ENCODE results near the gene RND3.

RND3 gene

DNA sequence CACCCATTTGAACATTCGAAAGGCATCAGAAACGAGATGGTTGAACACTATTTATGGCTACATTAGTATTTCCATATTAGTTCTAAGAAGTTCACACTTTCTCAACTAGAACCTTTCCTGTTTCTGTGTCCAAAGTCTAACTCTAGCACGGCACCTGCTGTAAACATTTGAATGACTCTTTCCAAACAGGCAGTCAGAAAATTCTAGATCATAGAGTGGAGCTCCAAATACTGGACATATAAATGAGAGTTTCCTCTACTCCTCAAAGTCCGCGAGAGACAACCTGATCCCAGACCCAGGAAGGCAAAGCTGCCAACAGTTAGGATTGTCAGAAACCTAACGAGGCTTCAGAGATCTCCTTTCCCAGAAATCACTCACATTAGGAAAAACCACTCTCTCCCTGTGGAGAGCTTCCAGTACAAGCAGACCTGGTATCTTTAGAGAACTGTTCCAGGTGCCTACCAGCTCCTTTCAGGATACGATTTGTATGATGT, 10.6 kb downstream of the RND3 start:
- Histone ChIP-seq H3K18ac (ENCODE audit: low read length) (no peak overlapping the region), H4K5ac (ENCODE audit: low read length) (no peak overlapping the region), H3K56ac (ENCODE audit: low read length) (no peak overlapping the region), H3K23ac (ENCODE audit: low read length) (no peak overlapping the region), H3K4me1 (ENCODE audit: control insufficient read depth, low read depth, low read length) (no peaks in the 10 kb centered on the region), H3K79me1 (ENCODE audit: low read length) (peaks cover 4% of the 10 kb centered on the region), H3K4me2 (ENCODE audit: low read length) (no peak overlapping the region), H3K27ac (ENCODE audit: low read depth, low read length) (no peak overlapping the region), H3K9ac (ENCODE audit: low read length) (no peak overlapping the region), H3K4ac (ENCODE audit: low read depth, low read length) (no peak overlapping the region), H3K79me2 (ENCODE audit: control insufficient read depth, insufficient read depth, low read length) (peaks cover 56% of the 10 kb centered on the region), H2BK5ac (ENCODE audit: low read length) (no peak overlapping the region), H3K27me3 (ENCODE audit: insufficient read depth, low read length, poor library complexity) (no peaks in the 10 kb centered on the region), H3K4me3 (ENCODE audit: low read length) (no peak overlapping the region), H2AK5ac (ENCODE audit: low read length) (no peak overlapping the region), H2BK15ac (replicated peaks; ENCODE audit: low read depth) (no peak overlapping the region), H4K8ac (ENCODE audit: low read depth, low read length) (no peak overlapping the region), H2BK120ac (ENCODE audit: low read depth, low read length) (no peak overlapping the region), H3K36me3 (ENCODE audit: control insufficient read depth, insufficient read depth, low read length) (no peaks in the 10 kb centered on the region)
- no CpG with 5 or more reads among the region's 7 CpGs for WGBS (ENCODE audit: extremely low coverage, insufficient coverage, low lambda C conversion rate)
- DNase-seq, result no peak

GRCh38 chr2:150476286-150476685, 11.2 kb downstream of the RND3 start:
- no CpG with 5 or more reads among the region's 4 CpGs for WGBS (ENCODE audit: extremely low coverage, insufficient coverage, low lambda C conversion rate)
- Histone ChIP-seq H3K56ac (ENCODE audit: low read length) (no peak overlapping the region), H2BK15ac (replicated peaks; ENCODE audit: low read depth) (no peak overlapping the region), H3K23ac (ENCODE audit: low read length) (no peak overlapping the region), H3K27me3 (ENCODE audit: insufficient read depth, low read length, poor library complexity) (no peaks in the 10 kb centered on the region), H2AK5ac (ENCODE audit: low read length) (no peak overlapping the region), H3K27ac (ENCODE audit: low read depth, low read length) (no peak overlapping the region), H3K9ac (ENCODE audit: low read length) (no peak overlapping the region), H3K4me1 (ENCODE audit: control insufficient read depth, low read depth, low read length) (no peaks in the 10 kb centered on the region), H3K18ac (ENCODE audit: low read length) (no peak overlapping the region), H2BK5ac (ENCODE audit: low read length) (no peak overlapping the region), H3K79me1 (ENCODE audit: low read length) (peaks cover 4% of the 10 kb centered on the region), H3K4me3 (ENCODE audit: low read length) (no peak overlapping the region), H3K4ac (ENCODE audit: low read depth, low read length) (no peak overlapping the region), H3K79me2 (ENCODE audit: control insufficient read depth, insufficient read depth, low read length) (peaks cover 53% of the 10 kb centered on the region), H2BK120ac (ENCODE audit: low read depth, low read length) (no peak overlapping the region), H3K4me2 (ENCODE audit: low read length) (no peak overlapping the region), H4K5ac (ENCODE audit: low read length) (no peak overlapping the region), H3K36me3 (ENCODE audit: control insufficient read depth, insufficient read depth, low read length) (no peaks in the 10 kb centered on the region), H4K8ac (ENCODE audit: low read depth, low read length) (no peak overlapping the region)
- no peak for DNase-seq

DNA sequence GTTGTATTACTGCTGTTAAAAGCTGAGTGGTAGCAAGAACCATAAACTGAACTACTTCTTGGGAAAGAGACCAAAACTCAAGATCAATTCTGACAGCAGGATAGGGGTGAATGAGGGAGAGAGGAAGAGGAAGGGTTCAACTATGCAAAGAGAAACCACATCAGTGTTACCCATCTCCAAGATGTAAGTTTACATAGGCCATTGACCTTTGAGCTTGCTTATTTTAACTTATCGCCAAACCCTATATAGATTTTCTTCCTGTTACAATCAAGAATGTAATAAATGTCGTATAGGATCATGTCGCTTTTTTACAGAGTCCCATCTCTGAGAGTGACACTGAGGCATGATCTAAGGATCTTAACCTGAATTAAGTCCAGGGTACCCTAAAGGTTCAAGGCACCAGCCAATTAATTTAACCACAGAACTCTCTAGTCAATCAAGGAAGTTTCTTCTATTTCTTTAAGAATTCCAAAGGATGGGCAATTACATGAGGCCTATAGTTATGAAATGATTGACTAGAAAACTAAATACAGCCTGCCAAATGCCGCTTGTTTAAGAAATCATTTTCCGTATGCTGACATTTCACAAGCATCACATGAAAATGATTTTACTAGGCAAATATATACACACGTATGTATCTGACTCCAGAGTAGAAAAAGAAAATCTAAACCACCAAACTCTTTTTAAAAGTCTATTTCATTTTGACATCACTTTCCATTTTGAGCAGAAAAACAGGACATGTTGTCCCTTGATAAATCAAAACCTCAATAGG, 11.8 kb downstream of the RND3 start:
- no peak overlapping the region for H3K9ac ChIP-seq (ENCODE audit: low read length)
- WGBS (ENCODE audit: extremely low coverage, insufficient coverage, low lambda C conversion rate), result no CpG with 5 or more reads among the region's 6 CpGs
- no peaks in the 10 kb centered on the region for H3K36me3 ChIP-seq (ENCODE audit: control insufficient read depth, insufficient read depth, low read length)
- no peak overlapping the region for H3K4me2 ChIP-seq (ENCODE audit: low read length)
- no peak overlapping the region for H3K4me3 ChIP-seq (ENCODE audit: low read length)
- H2AK5ac ChIP-seq (ENCODE audit: low read length), result no peak overlapping the region
- no peak overlapping the region for H3K23ac ChIP-seq (ENCODE audit: low read length)
- no peak overlapping the region for H4K8ac ChIP-seq (ENCODE audit: low read depth, low read length)
- H3K79me2 ChIP-seq (ENCODE audit: control insufficient read depth, insufficient read depth, low read length), result peaks cover 48% of the 10 kb centered on the region
- peaks cover 4% of the 10 kb centered on the region for H3K79me1 ChIP-seq (ENCODE audit: low read length)
- DNase-seq, result no peak
- no peak overlapping the region for H2BK5ac ChIP-seq (ENCODE audit: low read length)
- H3K18ac ChIP-seq (ENCODE audit: low read length), result no peak overlapping the region
- no peak overlapping the region for H2BK15ac ChIP-seq (replicated peaks; ENCODE audit: low read depth)
- H4K5ac ChIP-seq (ENCODE audit: low read length), result no peak overlapping the region
- H3K27ac ChIP-seq (ENCODE audit: low read depth, low read length), result no peak overlapping the region
- no peak overlapping the region for H2BK120ac ChIP-seq (ENCODE audit: low read depth, low read length)
- no peaks in the 10 kb centered on the region for H3K27me3 ChIP-seq (ENCODE audit: insufficient read depth, low read length, poor library complexity)
- H3K56ac ChIP-seq (ENCODE audit: low read length), result no peak overlapping the region
- no peak overlapping the region for H3K4ac ChIP-seq (ENCODE audit: low read depth, low read length)
- H3K4me1 ChIP-seq (ENCODE audit: control insufficient read depth, low read depth, low read length), result no peaks in the 10 kb centered on the region

- no peaks in the 10 kb centered on the region for H3K36me3 ChIP-seq (ENCODE audit: control insufficient read depth, insufficient read depth, low read length)
- no peak overlapping the region for H3K27ac ChIP-seq (ENCODE audit: low read depth, low read length)
- H2BK120ac ChIP-seq (ENCODE audit: low read depth, low read length), result no peak overlapping the region
- H3K27me3 ChIP-seq (ENCODE audit: insufficient read depth, low read length, poor library complexity), result no peaks in the 10 kb centered on the region
- no peaks in the 10 kb centered on the region for H3K4me1 ChIP-seq (ENCODE audit: control insufficient read depth, low read depth, low read length)
- H2BK5ac ChIP-seq (ENCODE audit: low read length), result no peak overlapping the region
- peaks cover 40% of the 10 kb centered on the region for H3K79me2 ChIP-seq (ENCODE audit: control insufficient read depth, insufficient read depth, low read length)
- peaks cover 4% of the 10 kb centered on the region for H3K79me1 ChIP-seq (ENCODE audit: low read length)
- H2BK15ac ChIP-seq (replicated peaks; ENCODE audit: low read depth), result no peak overlapping the region
- WGBS (ENCODE audit: extremely low coverage, insufficient coverage, low lambda C conversion rate), result no CpG with 5 or more reads among the region's 4 CpGs
- H2AK5ac ChIP-seq (ENCODE audit: low read length), result no peak overlapping the region
- no peak overlapping the region for H3K9ac ChIP-seq (ENCODE audit: low read length)
- H3K18ac ChIP-seq (ENCODE audit: low read length), result no peak overlapping the region
- no peak for DNase-seq
- no peak overlapping the region for H3K4me2 ChIP-seq (ENCODE audit: low read length)
- H3K4me3 ChIP-seq (ENCODE audit: low read length), result no peak overlapping the region
- no peak overlapping the region for H3K23ac ChIP-seq (ENCODE audit: low read length)
- no peak overlapping the region for H3K56ac ChIP-seq (ENCODE audit: low read length)
- H4K5ac ChIP-seq (ENCODE audit: low read length), result no peak overlapping the region
- H3K4ac ChIP-seq (ENCODE audit: low read depth, low read length), result no peak overlapping the region
- no peak overlapping the region for H4K8ac ChIP-seq (ENCODE audit: low read depth, low read length)
Observed at GRCh38 chr2:150474326-150475074, 13.0 kb downstream of the RND3 start.

- Histone ChIP-seq H3K27ac (ENCODE audit: low read depth, low read length) (no peak overlapping the region), H3K4me2 (ENCODE audit: low read length) (no peak overlapping the region), H3K4ac (ENCODE audit: low read depth, low read length) (no peak overlapping the region), H3K4me1 (ENCODE audit: control insufficient read depth, low read depth, low read length) (no peaks in the 10 kb centered on the region), H4K5ac (ENCODE audit: low read length) (no peak overlapping the region), H2BK5ac (ENCODE audit: low read length) (no peak overlapping the region), H3K27me3 (ENCODE audit: insufficient read depth, low read length, poor library complexity) (no peaks in the 10 kb centered on the region), H3K56ac (ENCODE audit: low read length) (no peak overlapping the region), H2BK15ac (replicated peaks; ENCODE audit: low read depth) (no peak overlapping the region), H3K23ac (ENCODE audit: low read length) (no peak overlapping the region), H3K36me3 (ENCODE audit: control insufficient read depth, insufficient read depth, low read length) (no peaks in the 10 kb centered on the region), H2AK5ac (ENCODE audit: low read length) (no peak overlapping the region), H3K18ac (ENCODE audit: low read length) (no peak overlapping the region), H3K79me1 (ENCODE audit: low read length) (peaks cover 4% of the 10 kb centered on the region), H3K4me3 (ENCODE audit: low read length) (no peak overlapping the region), H3K9ac (ENCODE audit: low read length) (no peak overlapping the region), H2BK120ac (ENCODE audit: low read depth, low read length) (no peak overlapping the region), H4K8ac (ENCODE audit: low read depth, low read length) (no peak overlapping the region), H3K79me2 (ENCODE audit: control insufficient read depth, insufficient read depth, low read length) (peaks cover 34% of the 10 kb centered on the region)
- no peak for DNase-seq
- WGBS (ENCODE audit: extremely low coverage, insufficient coverage, low lambda C conversion rate), result no CpG with 5 or more reads among the region's 3 CpGs
Observed at GRCh38 chr2:150473767-150474166, 13.7 kb downstream of the RND3 start.
